ENCODE measurements around the gene FSTL4. TPM values are rescaled to one million over a fixed set of nuclear protein-coding genes. Genes with fewer than 3 reads are reported as not detected.

Gene FSTL4
- total RNA-seq, 4 donors from 2014 or later: 0.41 TPM; not detected in 3

DNA sequence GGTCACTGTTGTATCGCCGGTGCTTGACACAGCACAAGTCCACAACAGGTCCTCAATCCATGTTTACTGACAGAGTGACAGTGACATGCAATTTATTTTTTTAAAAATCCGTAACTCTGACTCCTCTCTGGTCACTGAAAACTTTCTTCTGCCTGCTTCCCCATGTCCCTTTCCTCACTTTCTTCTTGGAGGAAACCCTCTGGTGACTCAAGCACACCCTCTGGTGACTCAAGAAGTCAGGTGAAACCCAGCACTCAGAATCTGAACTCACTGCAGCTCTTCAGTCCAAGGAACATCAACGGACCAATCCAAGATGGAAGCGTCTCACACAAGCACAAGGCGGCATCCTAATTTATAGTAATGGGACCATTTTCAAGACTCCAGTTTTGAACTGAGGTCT, 245.9 kb downstream of the FSTL4 start:
- Histone ChIP-seq H3K4me3 (no peak overlapping the region), H3K9me3 (no peaks in the 10 kb centered on the region), H3K36me3 (no peaks in the 10 kb centered on the region), H3K27ac (no peak overlapping the region), H3K4me1 (no peaks in the 10 kb centered on the region), H3K27me3 (peaks cover 0 to 4% of the 10 kb centered on the region in 2 donors)
- no peak for DNase-seq
- TF ChIP-seq CTCF (IDR thresholded peaks at IDR 0.05): no peak
- intact Hi-C loops (cut with DNase I; ENCODE audit: low total_unique reads): no loop called here

GRCh38 chr5:133365738-133366137, 246.6 kb downstream of the FSTL4 start:
- Histone ChIP-seq H3K4me1 (no peaks in the 10 kb centered on the region), H3K9me3 (no peaks in the 10 kb centered on the region), H3K27me3 (peaks cover 0 to 11% of the 10 kb centered on the region in 2 donors), H3K27ac (no peak overlapping the region), H3K36me3 (no peaks in the 10 kb centered on the region), H3K4me3 (no peak overlapping the region)
- TF ChIP-seq CTCF (IDR thresholded peaks at IDR 0.05) (no peak), POLR2A (IDR thresholded peaks at IDR 0.05) (no peak)
- DNase-seq: no peak
- intact Hi-C loops (cut with DNase I; ENCODE audit: low total_unique reads): no loop called here

- Histone ChIP-seq H3K27me3 (peaks cover 0 to 15% of the 10 kb centered on the region in 2 donors), H3K36me3 (no peaks in the 10 kb centered on the region), H3K9me3 (no peaks in the 10 kb centered on the region), H3K27ac (no peak overlapping the region), H3K4me1 (no peaks in the 10 kb centered on the region), H3K4me3 (no peak overlapping the region)
- intact Hi-C loops (cut with DNase I; ENCODE audit: low total_unique reads): no loop called here
- no peak for TF ChIP-seq POLR2A (IDR thresholded peaks at IDR 0.05)
- no peak for TF ChIP-seq CTCF (IDR thresholded peaks at IDR 0.05)
- no peak for DNase-seq
These were observed 247.2 kb downstream of the FSTL4 start for GRCh38 chr5:133364936-133365707.

- H3K27ac ChIP-seq: no peak overlapping the region
- no peak for DNase-seq
- peaks cover 0 to 25% of the 10 kb centered on the region in 2 donors for H3K27me3 ChIP-seq
- intact Hi-C loops (cut with DNase I; ENCODE audit: low total_unique reads): no loop called here
- no peaks in the 10 kb centered on the region for H3K4me1 ChIP-seq
- no peaks in the 10 kb centered on the region for H3K36me3 ChIP-seq
- TF ChIP-seq CTCF (IDR thresholded peaks at IDR 0.05) (no peak), POLR2A (IDR thresholded peaks at IDR 0.05) (no peak)
- H3K4me3 ChIP-seq: no peak overlapping the region
- H3K9me3 ChIP-seq: no peaks in the 10 kb centered on the region
These were observed 248.3 kb downstream of the FSTL4 start for GRCh38 chr5:133363807-133364587.

DNA sequence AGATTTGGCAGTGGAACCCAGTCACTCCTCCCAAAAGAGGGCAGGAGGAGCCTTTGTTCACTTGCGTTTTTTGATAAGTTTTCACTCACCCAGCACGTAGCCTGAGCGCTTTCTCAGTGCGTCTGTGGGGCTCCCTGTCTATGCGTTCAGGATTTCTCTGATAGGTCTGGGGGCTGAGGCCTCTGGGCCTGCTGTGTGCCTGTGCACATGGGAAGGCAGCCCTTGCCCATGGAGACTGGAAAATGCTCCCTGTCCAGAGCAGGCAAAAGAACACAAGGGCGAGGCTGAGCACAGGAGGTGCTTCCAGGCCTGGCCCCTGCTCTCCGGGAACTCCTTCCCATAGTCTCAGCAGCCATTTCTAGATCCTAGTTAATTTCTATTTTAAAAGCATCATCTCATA, 249.9 kb downstream of the FSTL4 start:
- no peaks in the 10 kb centered on the region for H3K36me3 ChIP-seq
- peaks cover 0 to 25% of the 10 kb centered on the region in 2 donors for H3K27me3 ChIP-seq
- no peak overlapping the region for H3K27ac ChIP-seq
- TF ChIP-seq POLR2A (IDR thresholded peaks at IDR 0.05) (no peak), CTCF (IDR thresholded peaks at IDR 0.05) (no peak)
- DNase-seq: no peak
- intact Hi-C loops (cut with DNase I; ENCODE audit: low total_unique reads): no loop called here
- H3K4me1 ChIP-seq: no peaks in the 10 kb centered on the region
- H3K9me3 ChIP-seq: no peaks in the 10 kb centered on the region
- H3K4me3 ChIP-seq: no peak overlapping the region

Data from uterus (tissue), 4 donors.